GM08714 (cell line): ENCODE data around the gene NPAS4.
"Not testable (repeated sequence)": the region's sequence is repeated elsewhere in the genome, so short reads cannot be mapped to it uniquely, and the experiment has no call there.

Experiments used
- H3K4me3 ChIP-seq: fragments of 200-500 bp; sonication (Bioruptor generic); 2 replicates; pipeline ENCODE4 v1.5.1; 2014; ENCODE audit warnings: mild to moderate bottlenecking, low read length, inconsistent platforms
- ZNF274 ChIP-seq: IDR thresholded peaks from 2 replicates; pipeline ENCODE4 v1.6.1; 2012; ENCODE audit warnings: mild to moderate bottlenecking, low read depth, low read length

Gene NPAS4

DNA sequence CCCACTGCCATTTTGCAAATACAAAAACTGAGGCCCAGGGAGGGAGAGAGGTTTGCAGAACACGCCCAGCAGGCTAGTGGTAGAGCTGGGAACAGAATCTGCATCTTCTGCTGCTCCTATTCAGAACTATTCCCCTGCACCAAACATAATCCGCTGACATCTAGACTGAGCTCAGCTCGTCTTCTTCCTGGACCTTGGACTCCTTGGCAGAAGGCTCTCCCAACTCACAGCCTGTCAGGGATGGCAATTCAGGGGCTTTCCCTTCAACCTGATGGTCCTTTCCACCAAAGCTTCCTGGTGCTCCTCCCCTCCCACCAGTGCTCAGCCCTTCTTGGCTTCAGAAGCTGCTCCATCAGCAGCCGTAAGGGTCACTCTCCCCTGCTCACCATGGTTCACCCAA lies 9.5 kb upstream of the NPAS4 start:
- no peak overlapping the region for H3K4me3 ChIP-seq
- TF ChIP-seq ZNF274 = no peak

DNA sequence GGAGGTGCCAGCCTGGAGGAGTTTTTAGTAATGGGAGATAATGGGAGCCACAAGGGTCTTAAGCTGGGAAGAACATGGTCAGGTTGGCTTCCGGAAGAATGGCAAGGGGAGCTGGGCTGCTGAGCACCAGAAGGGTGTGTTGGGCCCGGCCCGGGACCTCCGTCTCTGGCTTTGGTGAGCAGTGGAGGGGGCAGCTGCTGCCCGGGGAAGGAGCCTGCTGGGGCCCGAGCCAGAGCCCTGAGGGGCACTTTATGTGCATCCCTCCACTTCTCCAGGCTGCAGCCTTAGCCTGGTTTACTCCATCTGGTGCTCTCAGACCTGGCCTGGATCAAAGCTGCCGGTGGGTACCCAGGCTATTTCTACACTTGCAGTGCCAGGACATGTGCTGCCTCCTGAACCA lies 8.7 kb upstream of the NPAS4 start:
- no peak for TF ChIP-seq ZNF274
- no peak overlapping the region for H3K4me3 ChIP-seq

DNA sequence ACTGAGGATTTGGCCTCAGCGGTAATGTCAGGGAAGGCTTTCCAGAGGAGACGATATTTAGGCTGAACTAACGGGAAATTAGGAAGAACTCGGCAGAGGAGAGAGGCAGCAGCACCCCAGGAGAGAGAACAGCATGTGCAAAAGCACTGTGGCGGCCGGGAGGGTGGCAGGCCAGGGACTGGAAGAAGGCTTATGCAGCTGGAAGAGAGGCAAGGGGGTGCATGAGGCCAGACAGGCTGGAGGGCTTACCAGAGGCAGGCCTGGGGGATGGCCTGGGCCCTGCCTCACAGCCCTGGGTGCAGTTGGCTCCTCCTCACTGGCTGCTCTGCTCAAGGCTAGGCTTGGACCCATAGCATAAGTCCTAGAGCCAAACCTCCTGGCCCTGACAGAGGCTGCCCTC lies 7.7 kb upstream of the NPAS4 start:
- no peak overlapping the region for H3K4me3 ChIP-seq
- TF ChIP-seq ZNF274 = no peak

DNA sequence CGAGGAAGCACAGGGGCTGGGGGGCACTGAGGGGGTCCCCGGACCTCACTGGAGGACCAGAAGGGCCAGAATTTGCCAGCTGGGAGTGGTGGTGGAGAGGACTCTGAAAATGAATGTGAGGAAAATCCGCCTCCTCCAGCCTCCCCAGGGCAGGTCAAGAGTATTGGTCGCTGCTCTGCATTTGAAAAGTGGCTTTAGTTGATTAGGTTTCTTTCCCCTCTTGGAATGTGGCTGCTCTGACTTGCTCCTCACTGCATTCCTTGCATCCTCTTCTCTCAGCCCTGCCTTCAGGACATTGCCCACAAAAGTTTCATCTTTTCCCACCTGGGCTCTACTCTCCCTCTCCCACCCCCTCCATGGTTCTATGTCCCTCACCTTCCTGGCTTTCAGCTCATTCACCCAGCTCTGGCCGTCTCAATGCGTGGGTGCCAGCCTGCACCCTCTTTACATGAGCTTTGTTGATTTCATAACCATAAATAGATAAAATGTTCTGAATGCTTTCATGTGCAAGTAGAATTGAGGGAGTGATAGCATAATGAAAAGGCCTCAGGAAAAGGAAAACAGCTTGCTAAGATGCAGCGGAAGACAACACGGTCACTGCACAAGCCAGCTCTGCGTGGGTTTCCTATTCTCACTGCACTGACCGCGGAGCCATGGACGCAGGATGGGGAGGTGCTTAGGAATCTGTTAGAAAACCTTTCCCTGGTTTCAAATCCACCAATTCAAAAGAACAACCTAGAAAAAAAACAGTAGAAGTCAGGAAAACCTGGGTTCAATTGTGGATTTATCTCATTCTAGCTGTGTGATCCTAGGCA lies 6.5 kb upstream of the NPAS4 start:
- no peak for TF ChIP-seq ZNF274
- H3K4me3 ChIP-seq = no peak overlapping the region

DNA sequence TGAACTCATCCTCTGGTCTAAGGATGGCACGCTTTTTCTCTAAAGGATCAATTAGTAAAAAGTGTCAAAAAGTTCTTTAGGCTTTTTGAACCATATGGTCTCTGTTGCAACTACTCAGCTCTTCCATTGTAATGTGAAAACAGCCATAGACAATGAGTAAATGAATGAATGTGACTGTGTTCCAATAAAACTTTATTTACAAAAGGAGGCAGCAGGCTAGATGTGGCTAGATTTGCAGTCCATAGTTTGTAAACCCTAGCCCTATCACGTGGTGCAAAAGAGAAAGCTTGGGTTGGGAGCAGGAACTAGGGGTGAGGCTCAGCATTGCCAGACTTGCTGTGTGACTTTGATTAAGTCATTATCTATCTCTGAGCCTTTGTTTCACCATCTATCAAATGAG lies 5.4 kb upstream of the NPAS4 start:
- H3K4me3 ChIP-seq = no peak overlapping the region
- no peak for TF ChIP-seq ZNF274

DNA sequence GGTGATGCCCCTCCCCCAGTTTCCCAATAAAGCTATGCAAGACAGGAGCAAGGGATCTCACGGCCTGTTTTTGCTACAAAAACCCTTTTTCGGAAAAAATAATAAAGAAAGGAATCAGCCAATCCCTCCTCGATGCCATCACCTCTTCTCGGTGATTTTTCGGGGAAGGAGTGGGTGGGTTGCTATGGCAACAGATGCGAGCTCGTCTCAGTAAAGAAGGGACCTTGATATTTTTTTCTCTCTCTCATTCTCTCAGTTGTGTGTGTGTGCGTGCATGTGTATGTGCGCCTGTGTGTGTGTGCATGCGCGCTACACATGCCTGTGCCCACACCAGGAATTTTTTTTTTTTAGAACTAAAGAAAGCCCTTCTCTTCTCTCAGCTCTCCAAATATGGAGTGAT lies 3.8 kb upstream of the NPAS4 start:
- no peak for TF ChIP-seq ZNF274

DNA sequence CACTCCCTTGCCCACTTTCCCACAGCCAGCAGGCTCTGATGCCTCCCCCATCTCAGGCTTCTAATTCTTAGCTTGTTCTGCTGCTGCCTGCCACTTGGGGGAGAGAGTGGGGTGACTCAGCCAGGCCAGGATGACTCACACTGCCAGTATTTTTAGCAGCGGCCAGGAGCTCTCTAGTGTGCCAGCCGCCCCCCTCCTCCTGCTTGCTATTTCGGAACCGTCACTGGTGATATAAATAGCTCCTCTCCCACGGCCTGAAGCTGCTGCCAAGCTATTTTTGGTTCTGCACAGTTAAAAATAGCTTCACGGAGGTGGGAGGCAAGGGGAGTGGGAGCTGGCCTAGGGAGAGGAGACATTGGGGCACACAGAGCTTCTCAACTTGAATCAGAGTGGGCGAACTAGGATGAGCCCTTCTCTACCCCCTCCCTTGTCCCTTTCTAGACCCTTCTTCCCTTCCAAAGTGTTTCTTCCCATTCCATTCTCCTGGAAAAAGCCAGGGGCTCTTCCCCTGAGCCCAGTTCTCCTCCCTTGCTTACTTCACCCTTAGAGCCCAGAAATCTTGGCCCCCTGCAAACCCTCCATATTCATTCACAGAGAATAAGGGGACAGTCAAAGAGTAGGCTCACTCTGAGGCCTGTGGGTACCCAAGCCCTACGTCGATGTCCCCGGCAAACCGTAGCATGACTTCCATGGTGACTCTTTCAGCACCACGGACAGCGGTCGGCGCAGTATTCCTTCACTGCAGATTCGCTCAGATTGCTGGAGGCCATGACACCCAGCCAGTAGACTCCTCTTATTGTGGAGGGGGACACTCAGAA lies 2.5 kb upstream of the NPAS4 start:
- H3K4me3 ChIP-seq = no peak overlapping the region
- TF ChIP-seq ZNF274 = no peak

More for the DNA sequence above, 3.8 kb upstream of the NPAS4 start:
- no peak overlapping the region for H3K4me3 ChIP-seq

DNA sequence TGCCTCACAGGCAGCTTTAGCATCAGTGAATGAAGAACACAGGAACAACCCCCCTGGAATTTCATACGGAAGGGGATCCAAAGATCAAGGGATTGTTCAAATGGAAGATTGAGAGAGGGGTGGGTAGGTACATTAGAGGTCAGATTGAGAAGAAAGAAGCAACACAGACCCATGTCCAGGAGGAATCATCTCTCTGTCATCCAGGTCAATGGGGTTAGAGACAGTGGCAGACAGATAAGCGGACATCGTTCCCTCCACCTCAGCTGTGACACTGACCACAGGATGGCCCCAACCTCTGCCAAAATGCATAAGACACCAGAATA lies 1.9 kb upstream of the NPAS4 start:
- TF ChIP-seq ZNF274 = no peak
- no peak overlapping the region for H3K4me3 ChIP-seq

DNA sequence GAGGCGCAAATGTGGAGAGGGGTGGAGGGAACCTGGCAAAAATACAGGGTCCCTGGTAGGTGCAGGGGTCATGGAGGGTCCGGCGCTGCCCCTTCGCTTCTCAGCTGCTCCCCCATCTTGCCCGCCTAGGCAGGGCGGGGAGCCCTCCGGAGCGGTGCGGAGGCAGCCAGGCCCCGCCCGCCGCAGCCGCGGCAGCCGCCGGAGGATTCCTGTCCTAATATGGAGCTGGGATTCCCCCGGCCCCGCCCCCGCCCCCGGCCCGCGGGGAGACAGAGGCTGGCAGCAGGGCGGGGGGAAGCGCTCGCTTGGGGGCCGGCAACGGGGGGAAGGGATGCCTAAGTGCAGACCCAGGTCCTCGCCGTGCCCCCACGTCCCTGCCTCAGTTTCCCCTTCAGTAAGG lies 1.0 kb upstream of the NPAS4 start:
- H3K4me3 ChIP-seq = no peak overlapping the region
- no peak for TF ChIP-seq ZNF274

DNA sequence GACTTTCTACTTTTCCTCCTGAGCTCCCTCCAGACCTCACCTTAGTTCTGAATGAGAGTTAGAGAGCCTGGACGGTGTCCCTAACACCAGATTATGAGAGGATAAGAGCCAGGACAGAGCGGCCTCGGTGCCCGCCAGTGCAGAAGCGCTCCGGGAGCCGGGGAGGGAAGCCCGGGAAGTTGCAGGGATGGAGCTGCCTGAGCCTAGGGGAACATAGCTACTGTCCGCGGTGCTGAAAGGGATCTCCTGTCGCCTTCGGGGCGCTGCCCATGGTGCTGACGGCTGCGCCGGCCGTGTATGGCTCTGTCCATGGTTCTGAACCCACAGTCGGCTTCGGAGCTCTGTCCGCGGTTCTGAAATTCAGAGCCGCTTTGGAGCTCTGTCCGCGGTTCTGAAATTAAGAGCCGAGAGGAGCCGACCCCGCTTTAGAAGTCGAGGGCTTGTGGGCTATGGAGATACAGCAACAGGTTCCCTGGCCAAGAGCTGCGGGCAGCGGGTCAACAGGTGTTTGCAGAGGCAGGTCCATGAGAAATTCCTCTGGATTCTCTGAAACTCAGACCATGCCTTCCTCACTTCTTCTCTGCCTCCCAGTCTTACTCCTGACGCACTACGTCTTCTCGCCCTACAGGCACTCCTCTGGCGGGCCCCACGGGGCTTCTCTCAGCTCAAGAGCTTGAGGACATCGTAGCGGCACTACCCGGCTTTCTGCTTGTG lies 814 bp downstream of the NPAS4 start:
- H3K4me3 ChIP-seq = no peak overlapping the region
- no peak for TF ChIP-seq ZNF274

DNA sequence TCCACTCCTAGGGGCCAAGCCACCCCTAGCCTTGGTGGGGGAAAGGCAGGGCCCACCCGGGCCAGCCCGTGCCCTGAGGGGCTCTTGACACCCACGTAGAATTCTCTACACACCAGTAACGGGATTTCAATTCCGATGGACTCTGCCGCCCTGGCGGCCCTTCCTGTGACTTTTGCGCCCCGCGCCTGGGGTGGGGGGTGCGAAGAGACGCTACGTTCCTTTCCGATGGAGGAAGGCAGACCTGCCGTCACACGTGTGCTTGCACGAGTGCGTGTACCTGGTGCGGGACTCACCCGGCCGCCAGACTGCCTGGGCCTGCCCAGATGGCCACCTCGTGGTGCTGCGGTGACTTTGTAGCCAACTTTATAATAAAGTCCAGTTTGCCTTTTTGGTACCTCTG lies 5.5 kb downstream of the NPAS4 start:
- TF ChIP-seq ZNF274 = no peak

DNA sequence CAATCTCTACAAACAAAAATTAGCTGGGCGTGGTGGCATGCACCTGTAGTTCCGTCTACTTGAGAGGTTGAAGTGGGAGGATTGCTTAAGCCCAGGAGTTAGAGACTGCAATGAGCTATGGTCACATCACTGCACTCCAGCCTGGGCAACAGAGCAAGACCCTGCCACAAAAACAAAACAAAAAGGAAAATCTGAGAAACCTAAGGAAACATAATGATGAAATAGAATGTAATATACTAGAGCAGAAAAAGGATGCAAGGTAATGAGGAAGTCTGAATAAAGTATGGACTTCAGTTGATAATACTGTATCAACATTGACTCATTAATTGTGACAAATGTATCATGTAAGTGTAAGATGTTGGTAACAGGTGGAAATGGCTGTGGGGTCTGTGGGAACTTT lies 8.1 kb downstream of the NPAS4 start:
- H3K4me3 ChIP-seq = no peak overlapping the region
- no peak for TF ChIP-seq ZNF274

More for the DNA sequence above, 5.5 kb downstream of the NPAS4 start:
- no peak overlapping the region for H3K4me3 ChIP-seq

DNA sequence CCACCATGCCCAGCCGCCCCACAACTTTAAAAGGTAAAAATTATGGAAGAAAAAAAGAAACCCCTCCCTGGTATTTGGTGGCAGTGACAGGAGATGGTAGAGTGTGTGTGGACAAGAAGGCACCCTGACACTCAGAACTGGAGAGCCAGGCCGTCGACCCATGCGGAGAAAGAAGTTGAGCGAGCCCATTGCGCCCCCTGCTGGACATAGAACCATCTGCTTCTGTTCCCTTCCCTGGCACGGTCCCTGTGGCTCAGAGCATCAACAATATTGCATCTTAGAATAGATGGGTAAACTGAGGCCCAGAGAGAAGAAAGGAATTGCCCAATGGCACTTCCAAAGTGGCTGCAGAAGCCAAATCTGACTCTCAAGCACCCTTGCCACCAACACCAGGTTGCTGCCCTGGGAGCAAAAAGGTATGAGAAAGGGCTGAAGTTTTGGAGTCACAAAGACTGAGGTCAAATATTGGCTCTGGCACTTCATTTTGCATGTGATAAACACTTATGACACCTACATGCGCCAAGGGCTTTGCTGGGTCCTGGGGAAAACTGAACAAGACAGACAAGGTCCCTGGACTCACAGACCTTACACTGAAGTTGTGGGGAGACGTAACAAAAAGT lies 9.3 kb downstream of the NPAS4 start:
- no peak overlapping the region for H3K4me3 ChIP-seq
- no peak for TF ChIP-seq ZNF274

DNA sequence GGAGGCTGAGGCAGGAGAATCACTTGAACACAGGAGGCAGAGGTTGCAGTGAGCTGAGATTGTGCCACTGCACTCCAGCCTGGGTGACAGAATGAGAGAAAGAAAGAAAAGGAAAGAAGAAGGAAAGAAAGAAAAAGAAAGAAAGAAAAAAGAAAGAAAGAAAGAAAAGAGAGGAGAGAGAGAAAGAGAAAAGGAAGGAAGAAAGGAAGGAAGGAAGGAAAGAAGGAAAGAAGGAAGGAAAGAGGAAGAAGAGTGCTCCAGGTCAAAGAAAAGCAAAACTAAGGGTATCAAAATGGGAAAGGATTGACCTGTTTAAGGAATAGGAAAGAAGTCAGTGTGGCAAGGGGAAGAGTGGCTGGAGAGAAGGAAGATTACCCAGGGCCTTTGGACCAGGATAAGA lies 10.5 kb downstream of the NPAS4 start:
- not testable (repeated sequence) for H3K4me3 ChIP-seq

DNA sequence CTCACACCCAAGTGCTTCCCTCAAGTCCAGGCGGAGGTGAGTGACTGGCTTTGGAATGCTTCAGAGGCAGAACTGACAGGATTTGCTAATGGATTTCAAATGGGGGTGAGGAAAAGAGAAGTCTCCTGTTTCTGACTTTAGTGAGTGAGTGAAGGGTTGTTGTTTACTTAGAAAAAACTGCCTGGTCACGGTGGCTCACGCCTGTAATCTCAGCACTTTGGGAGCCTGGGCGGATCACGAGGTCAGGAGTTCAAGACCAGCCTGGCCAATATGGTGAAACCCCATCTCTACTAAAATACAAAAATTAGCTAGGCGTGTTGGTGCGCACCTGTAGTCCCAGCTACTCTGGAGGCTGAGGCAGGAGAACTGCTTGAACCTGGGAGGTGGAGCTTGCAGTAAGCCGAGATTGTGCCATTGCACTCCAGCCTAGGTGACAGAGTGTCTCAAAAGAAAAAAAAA lies 11.1 kb downstream of the NPAS4 start:
- not testable (repeated sequence) for H3K4me3 ChIP-seq
